HepG2 (cell line): ENCODE measurements around the gene CUL4B. TPM values are rescaled to one million over a fixed set of nuclear protein-coding genes. Genes with fewer than 3 reads are reported as not detected.

Experiments used
- CCAR2 ChIP-seq: fragments of 200-400 bp; formaldehyde crosslinking; optimal IDR thresholded peaks from 2 replicates; pipeline ENCODE3; 2018; ENCODE audit warnings: low read depth, mild to moderate bottlenecking, low read length, moderate library complexity
- CENPT ChIP-seq: sonication (generic); formaldehyde crosslinking; IDR thresholded peaks from 2 replicates; pipeline ENCODE4 v1.8.0; 2022; ENCODE audit warnings: low read depth, mild to moderate bottlenecking, moderate library complexity, missing genetic modification reagents
- GFI1 ChIP-seq: sonication (generic); formaldehyde crosslinking; IDR thresholded peaks from 2 replicates; pipeline ENCODE4 v1.5.0; 2020; ENCODE audit warnings: missing genetic modification reagents, mild to moderate bottlenecking, borderline replicate concordance
- HBP1 ChIP-seq: IDR thresholded peaks from 2 replicates; pipeline ENCODE4 v1.6.1; 2016; ENCODE audit warnings: low read depth, control low read depth
- HOXA9 ChIP-seq: sonication (generic); formaldehyde crosslinking; IDR thresholded peaks from 2 replicates; pipeline ENCODE4 v1.8.1; 2022; ENCODE audit warnings: missing genetic modification reagents, mild to moderate bottlenecking, moderate library complexity, borderline replicate concordance
- KDM5A ChIP-seq: fragments of 200-600 bp; sonication (generic); IDR thresholded peaks from 2 replicates; pipeline ENCODE4 v1.7.0; 2018; ENCODE audit warnings: antibody characterized with exemption, mild to moderate bottlenecking, low read length, borderline replicate concordance
- KLF9 ChIP-seq: IDR thresholded peaks from 2 replicates; pipeline ENCODE4 v1.6.1; 2016; ENCODE audit warnings: low read depth
- MBNL3 ChIP-seq: fragments of 250-450 bp; sonication (Bioruptor Pico); conservative IDR thresholded peaks from 2 replicates; pipeline ENCODE4 v1.8.0; 2022; ENCODE audit warnings: mild to moderate bottlenecking, inconsistent platforms
- MIER3 ChIP-seq: IDR thresholded peaks from 2 replicates; pipeline ENCODE4 v1.6.1; 2016; ENCODE audit warnings: missing compliant biosample characterization, borderline replicate concordance
- NCOA1 ChIP-seq: sonication (generic); formaldehyde crosslinking; IDR thresholded peaks from 2 replicates; pipeline ENCODE4 v1.9.0; 2021; ENCODE audit warnings: missing genetic modification reagents
- PAX8 ChIP-seq: sonication (generic); formaldehyde crosslinking; IDR thresholded peaks from 2 replicates; pipeline ENCODE4 v1.8.0; 2022; ENCODE audit warnings: mild to moderate bottlenecking, missing genetic modification reagents, borderline replicate concordance
- POGZ ChIP-seq: sonication (generic); formaldehyde crosslinking; IDR thresholded peaks from 2 replicates; pipeline ENCODE4 v1.4.0; 2020; ENCODE audit warnings: mild to moderate bottlenecking, missing genetic modification reagents
- REST ChIP-seq, 2 experiments: IDR thresholded peaks; 2 replicates each; pipeline ENCODE4 v1.6.1; 2011 to 2012; ENCODE audit warnings: low read length in 2 of 2, borderline replicate concordance in 1 of 2, low read depth in 1 of 2, mild to moderate bottlenecking in 1 of 2, moderate library complexity in 1 of 2
- SNAPC2 ChIP-seq: sonication (generic); formaldehyde crosslinking; IDR thresholded peaks from 2 replicates; pipeline ENCODE4 v1.8.1; 2022; ENCODE audit warnings: mild to moderate bottlenecking, missing genetic modification reagents
- SUZ12 ChIP-seq: fragments of 150-350 bp; IDR thresholded peaks from 2 replicates; pipeline ENCODE4 v1.6.1; 2014; ENCODE audit warnings: low read depth, low read length
- TBX2 ChIP-seq: sonication (generic); formaldehyde crosslinking; IDR thresholded peaks from 2 replicates; pipeline ENCODE4 v1.5.0; 2020; ENCODE audit warnings: missing genetic modification reagents, mild to moderate bottlenecking, borderline replicate concordance
- TEAD3 ChIP-seq: optimal IDR thresholded peaks from 2 replicates; pipeline ENCODE3; 2016; ENCODE audit warnings: borderline replicate concordance
- ZFP36 ChIP-seq: fragments of 150-350 bp; IDR thresholded peaks from 2 replicates; pipeline ENCODE4 v1.6.1; 2018; ENCODE audit warnings: borderline replicate concordance, low read length, low read depth; ENCODE audit not compliant: partially characterized antibody
- ZNF280B ChIP-seq: sonication (generic); formaldehyde crosslinking; IDR thresholded peaks from 2 replicates; pipeline ENCODE4 v1.5.0; 2020; ENCODE audit warnings: missing genetic modification reagents, mild to moderate bottlenecking, borderline replicate concordance
- ZNF329 ChIP-seq: sonication (generic); formaldehyde crosslinking; IDR thresholded peaks from 2 replicates; pipeline ENCODE4 v1.9.0; 2021; ENCODE audit warnings: low read depth, mild to moderate bottlenecking, missing genetic modification reagents
- ZNF567 ChIP-seq: sonication (generic); formaldehyde crosslinking; IDR thresholded peaks from 2 replicates; pipeline ENCODE4 v1.8.1; 2023; ENCODE audit warnings: mild to moderate bottlenecking, missing genetic modification reagents, borderline replicate concordance
- ZNF570 ChIP-seq: sonication (generic); formaldehyde crosslinking; IDR thresholded peaks from 2 replicates; pipeline ENCODE4 v1.4.0; 2020; ENCODE audit warnings: mild to moderate bottlenecking, missing genetic modification reagents, borderline replicate concordance
- ZNF720 ChIP-seq: sonication (generic); formaldehyde crosslinking; IDR thresholded peaks from 2 replicates; pipeline ENCODE4 v1.4.0; 2020; ENCODE audit warnings: missing genetic modification reagents
- polyA plus RNA-seq, 8 experiments: library from polyadenylated mRNA; depleted of rRNA in 3 of 8; stranded (reverse) in 7 of 8; unstranded in 1 of 8; fragments of >200 nt; fragmentation: Illumina TruSeq in 4 of 8; extraction: Trizol in 4 of 8; gene quantifications; 2 replicates each; pipeline versions ENCODE4 v1.2.1 to v1.2.3, GENCODE V29; 2011 to 2016; ENCODE audit warnings: low read depth in 4 of 8, missing spikeins in 1 of 8, mixed read lengths in 1 of 8; ENCODE audit not compliant: insufficient read depth in 1 of 8
- total RNA-seq, 5 experiments: library from RNA; depleted of rRNA; stranded (reverse); fragments of >200 nt; fragmentation: Illumina TruSeq; extraction: Trizol; gene quantifications; 2 replicates each; pipeline ENCODE4 v1.2.3, GENCODE V29; 2016; ENCODE audit warnings: low read depth in 1 of 5

Gene CUL4B
- total and polyA plus RNA-seq, 2 of the 13 experiments (the other 11 are each of a cell fraction or from before 2014, with no cell fraction given), result 21.6 to 28.5 TPM

- TF ChIP-seq REST (IDR thresholded peaks at IDR 0.05; ENCODE audit: borderline replicate concordance in 1 of 2, low read depth in 1 of 2, low read length in 2 of 2) (no peak), CCAR2 (no peak), TEAD3 (CRISPR knock-in tag) (no peak), ZFP36 (no peak), ZNF329 (CRISPR knock-in tag) (no peak), ZNF280B (CRISPR knock-in tag) (no peak), MBNL3 (CRISPR knock-in tag) (no peak), ZNF567 (CRISPR knock-in tag) (no peak), KLF9 (CRISPR knock-in tag) (no peak), MIER3 (no peak), ZNF720 (CRISPR knock-in tag) (no peak), PAX8 (CRISPR knock-in tag) (no peak), NCOA1 (CRISPR knock-in tag) (no peak), SNAPC2 (CRISPR knock-in tag) (no peak), POGZ (CRISPR knock-in tag) (peak; percentile 54; the same call in 1 of the 2 replicates), KDM5A (no peak), ZNF570 (CRISPR knock-in tag) (no peak), CENPT (CRISPR knock-in tag) (no peak), HOXA9 (no peak), GFI1 (CRISPR knock-in tag) (peak; percentile 41; the same call in 1 of the 2 replicates), SUZ12 (no peak), TBX2 (CRISPR knock-in tag) (no peak), HBP1 (no peak)
Observed at GRCh38 chrX:120560842-120561633, at the start of gene CUL4B (continued).
